ENCODE measurements around the gene CYP2D6. TPM values are rescaled to one million over a fixed set of nuclear protein-coding genes. Genes with fewer than 3 reads are reported as not detected.
"Not testable (repeated sequence)": the region's sequence is repeated elsewhere in the genome, so short reads cannot be mapped to it uniquely, and the experiment has no call there.

CYP2D6 gene
- total RNA-seq, 1 donor from 2014 or later: 4.0 TPM

DNA sequence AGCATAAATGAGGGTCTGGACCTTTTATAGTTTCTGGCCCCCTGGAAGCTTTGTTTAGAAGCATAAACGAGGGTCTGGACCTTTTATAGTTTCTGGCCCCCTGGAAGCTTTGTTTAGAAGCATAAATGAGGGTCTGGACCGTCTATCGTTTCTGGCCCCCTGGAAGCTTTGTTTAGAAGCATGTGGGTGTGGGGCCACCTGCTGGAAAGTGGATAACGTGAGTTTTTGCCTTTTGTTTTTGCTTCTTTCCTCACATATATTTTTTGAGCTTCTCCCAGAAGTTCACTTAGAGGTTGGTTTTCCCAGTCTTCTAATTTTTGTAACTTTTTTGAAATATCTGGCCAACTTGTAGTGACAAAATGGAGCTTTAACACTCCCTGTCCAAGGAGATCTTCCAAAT lies 17.8 kb downstream of the CYP2D6 start:
- H3K27me3 Mint-ChIP-seq; DNase-seq (ENCODE audit: extremely low spot score, unreplicated experiment); H3K4me1 Mint-ChIP-seq (ENCODE audit: unreplicated experiment); H3K9me3 Mint-ChIP-seq; H3K27ac Mint-ChIP-seq; H3K4me3 Mint-ChIP-seq: not testable (repeated sequence)
- TF ChIP-seq, protein P1, sequence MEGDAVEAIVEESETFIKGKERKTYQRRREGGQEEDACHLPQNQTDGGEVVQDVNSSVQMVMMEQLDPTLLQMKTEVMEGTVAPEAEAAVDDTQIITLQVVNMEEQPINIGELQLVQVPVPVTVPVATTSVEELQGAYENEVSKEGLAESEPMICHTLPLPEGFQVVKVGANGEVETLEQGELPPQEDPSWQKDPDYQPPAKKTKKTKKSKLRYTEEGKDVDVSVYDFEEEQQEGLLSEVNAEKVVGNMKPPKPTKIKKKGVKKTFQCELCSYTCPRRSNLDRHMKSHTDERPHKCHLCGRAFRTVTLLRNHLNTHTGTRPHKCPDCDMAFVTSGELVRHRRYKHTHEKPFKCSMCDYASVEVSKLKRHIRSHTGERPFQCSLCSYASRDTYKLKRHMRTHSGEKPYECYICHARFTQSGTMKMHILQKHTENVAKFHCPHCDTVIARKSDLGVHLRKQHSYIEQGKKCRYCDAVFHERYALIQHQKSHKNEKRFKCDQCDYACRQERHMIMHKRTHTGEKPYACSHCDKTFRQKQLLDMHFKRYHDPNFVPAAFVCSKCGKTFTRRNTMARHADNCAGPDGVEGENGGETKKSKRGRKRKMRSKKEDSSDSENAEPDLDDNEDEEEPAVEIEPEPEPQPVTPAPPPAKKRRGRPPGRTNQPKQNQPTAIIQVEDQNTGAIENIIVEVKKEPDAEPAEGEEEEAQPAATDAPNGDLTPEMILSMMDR (conservative IDR thresholded peaks at IDR 0.05): peak; percentile 32
- peaks cover 24% of the 10 kb centered on the region for H3K36me3 Mint-ChIP-seq

DNA sequence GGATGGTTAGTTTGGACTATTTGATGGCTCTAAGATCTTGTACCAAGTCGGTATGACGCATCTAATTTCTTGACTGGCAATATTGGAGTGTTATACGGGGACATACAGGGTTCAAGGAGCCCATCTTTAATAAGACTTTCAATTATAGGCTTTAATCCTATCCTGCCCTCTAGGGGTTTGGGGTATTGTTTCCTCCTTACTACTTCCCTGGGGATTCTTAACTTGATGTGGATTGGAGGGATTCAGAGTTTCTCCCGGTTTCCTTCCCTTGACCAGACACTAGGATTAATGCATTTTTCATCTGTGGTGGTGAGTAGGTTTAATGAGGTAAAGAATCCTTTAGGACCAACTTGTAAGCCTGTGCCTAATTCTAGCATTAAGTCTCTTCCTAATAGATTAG lies 18.8 kb downstream of the CYP2D6 start:
- no peak overlapping the region for H3K4me3 Mint-ChIP-seq
- H3K9me3 Mint-ChIP-seq: peaks cover 4% of the 10 kb centered on the region
- no peak for DNase-seq (ENCODE audit: extremely low spot score, unreplicated experiment)
- no peaks in the 10 kb centered on the region for H3K27me3 Mint-ChIP-seq
- H3K4me1 Mint-ChIP-seq (ENCODE audit: unreplicated experiment): no peaks in the 10 kb centered on the region
- TF ChIP-seq, protein P1 (conservative IDR thresholded peaks at IDR 0.05): no peak
- H3K36me3 Mint-ChIP-seq: peaks cover 19% of the 10 kb centered on the region
- no peak overlapping the region for H3K27ac Mint-ChIP-seq

DNA sequence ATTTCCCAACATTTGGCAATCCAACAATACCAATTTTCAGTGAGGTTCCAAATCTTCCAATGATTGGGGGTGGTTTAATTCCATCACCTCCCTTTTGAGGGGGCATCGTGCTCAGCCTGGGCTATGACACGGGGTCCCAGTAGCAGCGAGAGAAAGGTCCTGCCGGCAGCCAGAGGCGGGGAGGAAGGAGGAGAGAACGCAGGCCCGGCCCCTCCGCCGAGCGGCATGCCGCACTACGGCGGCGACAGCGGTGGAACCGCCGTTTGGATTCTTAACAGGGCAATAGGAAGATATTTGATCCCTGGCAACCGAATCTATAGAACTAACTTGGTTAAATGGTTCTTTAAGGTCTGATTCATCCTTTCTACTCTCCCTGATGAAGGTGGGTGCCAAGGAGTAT lies 21.8 kb downstream of the CYP2D6 start:
- TF ChIP-seq, protein P1 (conservative IDR thresholded peaks at IDR 0.05): no peak
- H3K9me3 Mint-ChIP-seq: peaks cover 6% of the 10 kb centered on the region
- H3K27ac Mint-ChIP-seq: no peak overlapping the region
- H3K27me3 Mint-ChIP-seq: no peaks in the 10 kb centered on the region
- H3K4me1 Mint-ChIP-seq (ENCODE audit: unreplicated experiment): no peaks in the 10 kb centered on the region
- no peak overlapping the region for H3K4me3 Mint-ChIP-seq
- no peak for DNase-seq (ENCODE audit: extremely low spot score, unreplicated experiment)
- H3K36me3 Mint-ChIP-seq: peaks cover 20% of the 10 kb centered on the region

DNA sequence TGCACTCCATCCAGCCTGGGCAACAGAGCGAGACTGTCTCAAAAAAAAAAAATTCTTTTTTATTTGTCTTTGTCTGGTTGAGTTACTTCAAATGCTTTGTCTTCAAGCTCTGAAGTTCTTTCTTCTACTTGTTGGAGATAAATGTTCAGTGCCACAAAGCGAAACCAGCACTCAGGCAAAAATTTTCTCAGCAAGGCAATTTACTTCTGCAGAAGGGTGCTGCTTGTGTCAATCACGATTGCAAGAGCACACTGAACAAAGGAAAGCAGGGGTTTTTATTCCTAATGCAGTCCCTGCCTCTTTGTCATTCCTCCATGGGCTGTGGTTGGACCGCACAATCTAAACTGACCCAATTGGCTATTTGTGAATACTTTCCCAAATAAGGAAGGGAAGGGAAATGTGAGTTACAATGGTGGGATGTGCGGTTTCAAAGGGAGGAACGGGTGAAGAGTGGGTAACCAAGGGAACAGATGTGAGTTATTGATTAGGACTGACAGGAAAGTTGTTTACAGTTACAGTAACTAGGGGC lies 26.2 kb downstream of the CYP2D6 start:
- not testable (repeated sequence) for DNase-seq (ENCODE audit: extremely low spot score, unreplicated experiment); H3K27me3 Mint-ChIP-seq; H3K4me1 Mint-ChIP-seq (ENCODE audit: unreplicated experiment); H3K4me3 Mint-ChIP-seq; H3K27ac Mint-ChIP-seq
- H3K36me3 Mint-ChIP-seq: peaks cover 27% of the 10 kb centered on the region
- H3K9me3 Mint-ChIP-seq: peaks cover 10% of the 10 kb centered on the region

DNA sequence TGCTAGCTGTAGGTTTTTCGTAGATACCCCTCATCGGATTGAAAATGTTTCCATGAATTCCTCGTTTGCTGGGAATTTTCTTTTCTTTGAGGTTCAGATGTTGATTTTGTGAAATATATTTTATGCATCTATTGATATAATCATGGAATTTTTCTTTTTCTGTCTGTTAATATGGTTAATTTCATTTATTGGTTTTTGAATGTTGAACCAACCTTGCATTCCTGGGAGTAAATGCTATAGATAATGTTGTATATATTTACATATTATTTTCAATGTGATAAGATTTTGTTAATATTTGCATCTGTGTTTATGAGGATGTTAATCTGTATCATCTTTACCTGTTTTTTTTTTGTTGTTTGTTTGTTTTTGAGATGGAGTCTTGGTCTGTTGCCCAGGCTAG lies 29.4 kb downstream of the CYP2D6 start:
- H3K27me3 Mint-ChIP-seq: no peaks in the 10 kb centered on the region
- H3K4me3 Mint-ChIP-seq: no peak overlapping the region
- H3K36me3 Mint-ChIP-seq: peaks cover 34% of the 10 kb centered on the region
- TF ChIP-seq, protein P1 (conservative IDR thresholded peaks at IDR 0.05): no peak
- no peak for DNase-seq (ENCODE audit: extremely low spot score, unreplicated experiment)
- peaks cover 10% of the 10 kb centered on the region for H3K9me3 Mint-ChIP-seq
- H3K27ac Mint-ChIP-seq: no peak overlapping the region
- H3K4me1 Mint-ChIP-seq (ENCODE audit: unreplicated experiment): no peaks in the 10 kb centered on the region

DNA sequence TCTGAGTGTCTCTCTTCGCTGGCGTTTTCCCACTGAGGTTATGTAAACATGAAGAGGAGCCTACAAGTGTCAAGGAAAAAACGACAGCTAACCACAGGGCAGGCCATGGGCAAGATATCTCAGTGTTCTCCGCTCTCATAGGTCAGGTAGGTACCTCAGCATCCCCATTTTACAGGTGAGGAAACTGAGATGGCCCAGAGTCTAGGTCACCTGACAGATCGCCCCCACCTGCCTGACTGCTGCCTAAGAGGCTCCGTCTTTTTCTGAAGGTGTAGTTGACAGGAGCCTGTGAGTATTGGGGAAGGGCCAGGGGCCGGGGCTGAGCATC lies 39.2 kb downstream of the CYP2D6 start:
- peak overlapping the region; percentile 100 for H3K27ac Mint-ChIP-seq

More for the DNA sequence above, 39.2 kb downstream of the CYP2D6 start:
- DNase-seq (ENCODE audit: extremely low spot score, unreplicated experiment): no peak
- Mint-ChIP-seq H3K4me3 (peak overlapping the region; percentile 99), H3K36me3 (peaks cover 25% of the 10 kb centered on the region), H3K27me3 (no peaks in the 10 kb centered on the region), H3K4me1 (ENCODE audit: unreplicated experiment) (peaks cover 8% of the 10 kb centered on the region), H3K9me3 (peaks cover 5% of the 10 kb centered on the region)
- TF ChIP-seq, protein P1 (conservative IDR thresholded peaks at IDR 0.05): no peak
